Erythroblast (primary cell): ENCODE results near the gene SMIM13.
"Not testable (repeated sequence)": the region's sequence is repeated elsewhere in the genome, so short reads cannot be mapped to it uniquely, and the experiment has no call there.

Experiments
- GATA1 ChIP-seq: IDR thresholded peaks from 2 replicates; pipeline ENCODE4 v1.6.1; 2011; ENCODE audit warnings: low read depth, mild to moderate bottlenecking, control low read depth, low read length, moderate library complexity
- POLR2A ChIP-seq: IDR thresholded peaks from 2 replicates; pipeline ENCODE4 v1.6.1; 2011; ENCODE audit warnings: mild to moderate bottlenecking, low read length

- not testable (repeated sequence) for TF ChIP-seq POLR2A, GATA1
Measured at GRCh38 chr6:11115808-11116536, 22.3 kb downstream of the SMIM13 start.
